AG04450 (cell line): ENCODE measurements around the gene GPD1. TPM values are rescaled to one million over a fixed set of nuclear protein-coding genes. Genes with fewer than 3 reads are reported as not detected.
"Not testable (repeated sequence)": the region's sequence is repeated elsewhere in the genome, so short reads cannot be mapped to it uniquely, and the experiment has no call there.

Source experiments
- CTCF ChIA-PET: fragments of 300-600, 350-600 bp; formaldehyde crosslinking; extraction: SDS; loops from one replicate; lab custom pipeline; 2022; ENCODE audit warnings: antibody characterized with exemption, inconsistent platforms; lab: Charles Lee
- POLR2A ChIA-PET: fragments of 350-600 bp; formaldehyde crosslinking; extraction: SDS; loops from one replicate; lab custom pipeline; 2021; ENCODE audit warnings: antibody characterized with exemption, inconsistent platforms; lab: Yijun Ruan, JAX
- DNase-seq: peaks from one replicate; pipeline ENCODE4 v3.0.0-alpha.2; 2011; ENCODE audit warnings: low read depth, low spot score
- H3K27ac ChIP-seq: one replicate; pipeline ENCODE4 v1.5.1; 2012; ENCODE audit warnings: low read depth, low read length, control low read depth
- H3K27me3 ChIP-seq: one replicate; pipeline ENCODE4 v1.6.0; 2012; ENCODE audit warnings: low read length; ENCODE audit not compliant: control insufficient read depth, insufficient read depth
- H3K4me3 ChIP-seq: 2 replicates; pipeline ENCODE4 v1.5.1; 2011; ENCODE audit warnings: mild to moderate bottlenecking, low read depth, low read length, control low read depth
- H3K9me3 ChIP-seq: 2 replicates; pipeline ENCODE4 v1.5.1; 2012; ENCODE audit warnings: low read length; ENCODE audit not compliant: control insufficient read depth, insufficient read depth
- CTCF ChIP-seq: IDR thresholded peaks from 2 replicates; pipeline ENCODE4 v1.5.1; 2011; ENCODE audit warnings: low read depth, low read length, control low read depth, inconsistent platforms
- polyA plus RNA-seq: library from polyadenylated mRNA; depleted of rRNA; stranded (reverse); fragments of >200 nt; gene quantifications from 2 replicates; pipeline ENCODE4 v1.2.3, GENCODE V29; 2011

The GPD1 gene
- polyA plus RNA-seq, 1 experiment = 0.04 TPM

DNA sequence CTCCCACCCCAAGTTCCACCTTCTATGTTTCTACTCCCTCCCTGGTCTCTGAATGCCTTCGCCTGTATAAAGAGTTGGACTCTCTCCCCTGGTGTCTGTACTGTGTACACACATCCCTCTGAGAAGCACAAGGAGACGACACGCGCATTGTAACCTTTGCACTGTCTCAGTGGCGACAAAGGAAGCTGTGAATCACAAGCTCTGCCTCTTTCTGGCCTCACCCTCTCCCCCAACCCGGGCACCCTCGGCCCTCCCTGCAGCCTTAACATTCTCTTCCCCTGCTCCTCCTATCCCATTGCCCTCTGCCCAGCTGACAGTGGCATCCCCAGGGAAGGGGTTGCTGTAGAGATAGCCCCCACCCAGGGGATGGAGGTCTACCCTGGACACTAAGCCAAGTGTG, 21.2 kb upstream of the GPD1 start:
- no peaks in the 10 kb centered on the region for H3K9me3 ChIP-seq
- POLR2A ChIA-PET = no interaction called here
- no peak overlapping the region for H3K27ac ChIP-seq
- TF ChIP-seq CTCF = no peak
- DNase-seq = no peak
- CTCF ChIA-PET = interaction anchor here (1.0 to 3.2 kb wide), 3 partner anchors 12 to 116 kb away, joined by 5 to 24 read pairs (median 11); no protein-coding TSS in a partner anchor
- no peaks in the 10 kb centered on the region for H3K27me3 ChIP-seq
- H3K4me3 ChIP-seq = no peak overlapping the region

GRCh38 chr12:50083301-50083700, 20.5 kb upstream of the GPD1 start:
- DNase-seq = no peak
- ChIA-PET CTCF (interaction anchor here (0.5 to 3.2 kb wide), 5 partner anchors 13 to 556 kb away, joined by 3 to 24 read pairs (median 5); no protein-coding TSS in a partner anchor), POLR2A (no interaction called here)
- Histone ChIP-seq H3K9me3 (no peaks in the 10 kb centered on the region), H3K27me3 (no peaks in the 10 kb centered on the region), H3K27ac (no peak overlapping the region), H3K4me3 (no peak overlapping the region)
- TF ChIP-seq CTCF = no peak

DNA sequence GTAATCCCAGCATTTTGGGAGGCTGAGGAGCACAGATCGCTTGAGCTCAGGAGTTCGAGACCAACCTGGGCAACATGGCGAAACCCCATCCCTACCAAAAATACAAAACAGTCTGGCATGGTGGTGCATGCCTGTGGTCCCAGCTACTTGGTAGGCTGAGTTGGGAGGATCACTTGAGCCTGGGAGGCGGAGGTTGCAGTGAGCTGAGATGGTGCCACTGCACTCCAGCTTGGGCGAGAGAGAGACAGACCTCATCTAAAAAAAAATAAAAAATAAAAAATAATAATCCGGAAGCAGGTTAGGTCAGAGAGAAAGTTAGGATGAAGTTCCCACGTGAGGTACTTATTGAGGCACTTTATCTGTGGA, 19.4 kb upstream of the GPD1 start:
- ChIA-PET POLR2A (interaction anchor here (0.5 to 2.0 kb wide), 18 partner anchors 8 to 902 kb away, joined by 3 to 18 read pairs (median 4); partner anchors contain the start of genes CERS5 and COX14), CTCF (interaction anchor here (0.6 to 3.2 kb wide), 20 partner anchors 10 to 244 kb away, joined by 3 to 32 read pairs (median 4); partner anchors contain the start of gene COX14)
- H3K4me3 ChIP-seq = peak overlapping the region; percentile 82

GRCh38 chr12:50084775-50085614, 18.8 kb upstream of the GPD1 start, which contains the start of gene SMARCD1:
SMARCD1 (plus strand) TSS chr12:50085342; CDS start chr12:50085370, 28 bp downstream.
- peak; percentile 81 for DNase-seq
- CTCF ChIA-PET = interaction anchor here (0.6 to 3.2 kb wide), 22 partner anchors 9 to 455 kb away, joined by 3 to 32 read pairs (median 4); partner anchors contain the start of gene COX14
- peak; percentile 53 for TF ChIP-seq CTCF
- Histone ChIP-seq H3K4me3 (peak within 1 kb of the TSS; percentile 82), H3K27ac (peak within 1 kb of the TSS; percentile 87), H3K9me3 (no peaks in the 10 kb centered on the region), H3K27me3 (no peaks in the 10 kb centered on the region)
- POLR2A ChIA-PET = interaction anchor here (0.5 to 2.0 kb wide), 17 partner anchors 8 to 902 kb away, joined by 3 to 18 read pairs (median 4); partner anchors contain the start of genes CERS5 and COX14

More for the DNA sequence above, 19.4 kb upstream of the GPD1 start:
- peak overlapping the region; percentile 87 for H3K27ac ChIP-seq
- H3K9me3 ChIP-seq, H3K27me3 ChIP-seq, DNase-seq: not testable (repeated sequence)

- DNase-seq = no peak
- Histone ChIP-seq H3K4me3 (peak overlapping the region; percentile 82), H3K9me3 (no peaks in the 10 kb centered on the region), H3K27ac (no peak overlapping the region), H3K27me3 (no peaks in the 10 kb centered on the region)
- ChIA-PET CTCF (interaction anchor here (0.6 to 3.2 kb wide), 10 partner anchors 15 to 454 kb away, joined by 3 to 32 read pairs (median 4); partner anchors contain the start of gene COX14), POLR2A (interaction anchor here (0.5 to 2.0 kb wide), 6 partner anchors 11 to 228 kb away, joined by 3 to 18 read pairs (median 4); partner anchors contain the start of genes CERS5 and COX14)
- no peak for TF ChIP-seq CTCF
Observed at GRCh38 chr12:50085615-50086072, 18.2 kb upstream of the GPD1 start.
